Activated CD4-positive, alpha-beta T cell treated with anti-CD3 and anti-CD28 coated beads, Interleukin-2, amount 50 U/mL, for 4 hours (primary cell): Measurements from ENCODE around the gene DNAJC7.
"Not testable (repeated sequence)": the region's sequence is repeated elsewhere in the genome, so short reads cannot be mapped to it uniquely, and the experiment has no call there.

Experiments used
- DNase-seq, 2 experiments: peaks; one replicate each; pipeline ENCODE4 v3.0.0-alpha.2; 2020

DNAJC7 gene

GRCh38 chr17:41943492-41943891 is 73.7 kb downstream of the DNAJC7 start:
- DNase-seq = no peak

- no peak for DNase-seq
Measured at GRCh38 chr17:41942626-41943373, 74.4 kb downstream of the DNAJC7 start.

- no peak for DNase-seq
Measured at GRCh38 chr17:41941168-41941567, 76.1 kb downstream of the DNAJC7 start.

- no peak for DNase-seq
Measured at GRCh38 chr17:41939693-41940090, 77.5 kb downstream of the DNAJC7 start.

GRCh38 chr17:41939044-41939692 is 78.1 kb downstream of the DNAJC7 start:
- no peak for DNase-seq

GRCh38 chr17:41937970-41938954 is 79.0 kb downstream of the DNAJC7 start:
- DNase-seq = no peak

GRCh38 chr17:41935641-41936040 is 81.6 kb downstream of the DNAJC7 start:
- DNase-seq = no peak

- DNase-seq = no peak
Measured at GRCh38 chr17:41932816-41933389, 84.3 kb downstream of the DNAJC7 start.

- not testable (repeated sequence) for DNase-seq
Measured at GRCh38 chr17:41931715-41932114, 85.5 kb downstream of the DNAJC7 start.

GRCh38 chr17:41930833-41931156 is 86.4 kb downstream of the DNAJC7 start:
- not testable (repeated sequence) for DNase-seq

GRCh38 chr17:41930009-41930832 is 87.0 kb downstream of the DNAJC7 start, which contains the start of gene ODAD4:
Gene ODAD4, plus strand, starts transcription at chr17:41930617. Its CDS starts 107 bp downstream, at chr17:41930724.
- peak; percentile 94 to 95 for DNase-seq

- no peak for DNase-seq
Measured at GRCh38 chr17:41928693-41929251, 88.5 kb downstream of the DNAJC7 start.
